Measurements from ENCODE around the gene CASP2. TPM values are rescaled to one million over a fixed set of nuclear protein-coding genes. Genes with fewer than 3 reads are reported as not detected.

Gene CASP2
- polyA plus RNA-seq, 2 donors, result 6.6 to 7.2 TPM

- no peak overlapping the region for H3K4me3 ChIP-seq (ENCODE audit: low read depth in 1 of 2, low read length in 2 of 2)
- H3K9me3 ChIP-seq (ENCODE audit: control insufficient read depth in 2 of 2, insufficient read depth in 1 of 2, low read depth in 1 of 2, low read length in 1 of 2), result peaks cover 0 to 3% of the 10 kb centered on the region in 2 donors
- no peak overlapping the region for H3K27ac ChIP-seq (ENCODE audit: low read depth in 2 of 2, low read length in 1 of 2)
- no peaks in the 10 kb centered on the region for H3K36me3 ChIP-seq (ENCODE audit: control insufficient read depth in 2 of 2, insufficient read depth in 2 of 2, low read length in 1 of 2)
- H3K4me1 ChIP-seq (ENCODE audit: control insufficient read depth in 2 of 2, insufficient read depth in 2 of 2, low read length in 1 of 2), result no peaks in the 10 kb centered on the region
- 71 to 87% methylated on average over 2 of the region's 2 CpGs for WGBS, 2 donors
- no peaks in the 10 kb centered on the region for H3K27me3 ChIP-seq (ENCODE audit: control insufficient read depth in 1 of 2, insufficient read depth in 2 of 2, low read length in 2 of 2)
Observed at GRCh38 chr7:143248761-143249354, 39.3 kb upstream of the CASP2 start.

GRCh38 chr7:143250199-143250598 is 38.0 kb upstream of the CASP2 start:
- Histone ChIP-seq H3K27me3 (ENCODE audit: control insufficient read depth in 1 of 2, insufficient read depth in 2 of 2, low read length in 2 of 2) (no peaks in the 10 kb centered on the region), H3K4me3 (ENCODE audit: low read depth in 1 of 2, low read length in 2 of 2) (no peak overlapping the region), H3K4me1 (ENCODE audit: control insufficient read depth in 2 of 2, insufficient read depth in 2 of 2, low read length in 1 of 2) (no peaks in the 10 kb centered on the region), H3K27ac (ENCODE audit: low read depth in 2 of 2, low read length in 1 of 2) (no peak overlapping the region), H3K9me3 (ENCODE audit: control insufficient read depth in 2 of 2, insufficient read depth in 1 of 2, low read depth in 1 of 2, low read length in 1 of 2) (peaks cover 0 to 3% of the 10 kb centered on the region in 2 donors), H3K36me3 (ENCODE audit: control insufficient read depth in 2 of 2, insufficient read depth in 2 of 2, low read length in 1 of 2) (no peaks in the 10 kb centered on the region)

- H3K4me3 ChIP-seq (ENCODE audit: low read depth in 1 of 2, low read length in 2 of 2), result no peak overlapping the region
Observed at GRCh38 chr7:143250822-143251221, 37.3 kb upstream of the CASP2 start.

GRCh38 chr7:143252006-143252405 is 36.1 kb upstream of the CASP2 start:
- Histone ChIP-seq H3K36me3 (ENCODE audit: control insufficient read depth in 2 of 2, insufficient read depth in 2 of 2, low read length in 1 of 2) (no peaks in the 10 kb centered on the region), H3K9me3 (ENCODE audit: control insufficient read depth in 2 of 2, insufficient read depth in 1 of 2, low read depth in 1 of 2, low read length in 1 of 2) (peaks cover 0 to 3% of the 10 kb centered on the region in 2 donors), H3K27ac (ENCODE audit: low read depth in 2 of 2, low read length in 1 of 2) (no peak overlapping the region), H3K27me3 (ENCODE audit: control insufficient read depth in 1 of 2, insufficient read depth in 2 of 2, low read length in 2 of 2) (no peaks in the 10 kb centered on the region), H3K4me1 (ENCODE audit: control insufficient read depth in 2 of 2, insufficient read depth in 2 of 2, low read length in 1 of 2) (no peaks in the 10 kb centered on the region), H3K4me3 (ENCODE audit: low read depth in 1 of 2, low read length in 2 of 2) (no peak overlapping the region)
- 83 to 93% methylated on average over 2 of the region's 2 CpGs for WGBS, 2 donors

More at GRCh38 chr7:143250822-143251221, 37.3 kb upstream of the CASP2 start:
- no peaks in the 10 kb centered on the region for H3K27me3 ChIP-seq (ENCODE audit: control insufficient read depth in 1 of 2, insufficient read depth in 2 of 2, low read length in 2 of 2)
- H3K9me3 ChIP-seq (ENCODE audit: control insufficient read depth in 2 of 2, insufficient read depth in 1 of 2, low read depth in 1 of 2, low read length in 1 of 2), result peaks cover 0 to 3% of the 10 kb centered on the region in 2 donors
- WGBS, 2 donors, result 83 to 87% methylated on average over 1 of the region's 1 CpG
- no peaks in the 10 kb centered on the region for H3K36me3 ChIP-seq (ENCODE audit: control insufficient read depth in 2 of 2, insufficient read depth in 2 of 2, low read length in 1 of 2)
- no peaks in the 10 kb centered on the region for H3K4me1 ChIP-seq (ENCODE audit: control insufficient read depth in 2 of 2, insufficient read depth in 2 of 2, low read length in 1 of 2)
- H3K27ac ChIP-seq (ENCODE audit: low read depth in 2 of 2, low read length in 1 of 2), result no peak overlapping the region

- no peak overlapping the region for H3K4me3 ChIP-seq (ENCODE audit: low read depth in 1 of 2, low read length in 2 of 2)
- peaks cover 0 to 3% of the 10 kb centered on the region in 2 donors for H3K9me3 ChIP-seq (ENCODE audit: control insufficient read depth in 2 of 2, insufficient read depth in 1 of 2, low read depth in 1 of 2, low read length in 1 of 2)
- H3K27me3 ChIP-seq (ENCODE audit: control insufficient read depth in 1 of 2, insufficient read depth in 2 of 2, low read length in 2 of 2), result no peaks in the 10 kb centered on the region
- H3K4me1 ChIP-seq (ENCODE audit: control insufficient read depth in 2 of 2, insufficient read depth in 2 of 2, low read length in 1 of 2), result no peaks in the 10 kb centered on the region
- H3K27ac ChIP-seq (ENCODE audit: low read depth in 2 of 2, low read length in 1 of 2), result no peak overlapping the region
- no peaks in the 10 kb centered on the region for H3K36me3 ChIP-seq (ENCODE audit: control insufficient read depth in 2 of 2, insufficient read depth in 2 of 2, low read length in 1 of 2)
- 78 to 79% methylated on average over 3 of the region's 3 CpGs for WGBS, 2 donors
Observed at GRCh38 chr7:143255564-143255963, 32.6 kb upstream of the CASP2 start.

DNA sequence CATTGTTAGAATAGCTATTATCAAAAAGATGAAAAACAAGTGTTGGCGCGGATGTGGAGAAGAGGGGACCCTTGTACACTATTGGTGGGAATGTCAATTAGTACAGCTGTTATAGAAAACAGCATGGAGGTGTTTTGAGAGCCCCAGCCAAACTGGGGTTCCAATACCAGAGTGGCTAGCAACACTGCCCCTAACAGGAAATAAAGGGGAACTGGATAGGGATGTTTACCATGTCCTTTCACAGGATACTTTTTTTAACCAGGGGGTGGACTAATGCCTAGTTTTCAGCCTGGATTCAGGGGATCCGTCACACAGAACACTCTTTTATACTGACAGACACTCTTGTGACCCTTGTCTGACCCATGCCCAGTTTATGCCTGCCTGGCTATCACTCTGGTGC is 31.8 kb upstream of the CASP2 start:
- Histone ChIP-seq H3K27ac (ENCODE audit: low read depth in 2 of 2, low read length in 1 of 2) (no peak overlapping the region), H3K36me3 (ENCODE audit: control insufficient read depth in 2 of 2, insufficient read depth in 2 of 2, low read length in 1 of 2) (no peaks in the 10 kb centered on the region), H3K4me1 (ENCODE audit: control insufficient read depth in 2 of 2, insufficient read depth in 2 of 2, low read length in 1 of 2) (no peaks in the 10 kb centered on the region), H3K9me3 (ENCODE audit: control insufficient read depth in 2 of 2, insufficient read depth in 1 of 2, low read depth in 1 of 2, low read length in 1 of 2) (peaks cover 0 to 3% of the 10 kb centered on the region in 2 donors), H3K27me3 (ENCODE audit: control insufficient read depth in 1 of 2, insufficient read depth in 2 of 2, low read length in 2 of 2) (no peaks in the 10 kb centered on the region), H3K4me3 (ENCODE audit: low read depth in 1 of 2, low read length in 2 of 2) (no peak overlapping the region)
- 89 to 90% methylated on average over 3 of the region's 3 CpGs for WGBS, 2 donors

GRCh38 chr7:143256932-143257331 is 31.2 kb upstream of the CASP2 start:
- Histone ChIP-seq H3K36me3 (ENCODE audit: control insufficient read depth in 2 of 2, insufficient read depth in 2 of 2, low read length in 1 of 2) (no peaks in the 10 kb centered on the region), H3K27ac (ENCODE audit: low read depth in 2 of 2, low read length in 1 of 2) (no peak overlapping the region), H3K27me3 (ENCODE audit: control insufficient read depth in 1 of 2, insufficient read depth in 2 of 2, low read length in 2 of 2) (no peaks in the 10 kb centered on the region), H3K4me3 (ENCODE audit: low read depth in 1 of 2, low read length in 2 of 2) (no peak overlapping the region), H3K9me3 (ENCODE audit: control insufficient read depth in 2 of 2, insufficient read depth in 1 of 2, low read depth in 1 of 2, low read length in 1 of 2) (peaks cover 0 to 3% of the 10 kb centered on the region in 2 donors), H3K4me1 (ENCODE audit: control insufficient read depth in 2 of 2, insufficient read depth in 2 of 2, low read length in 1 of 2) (no peaks in the 10 kb centered on the region)
- 81 to 87% methylated on average over 4 of the region's 4 CpGs for WGBS, 2 donors

GRCh38 chr7:143257501-143257900 is 30.6 kb upstream of the CASP2 start:
- H3K36me3 ChIP-seq (ENCODE audit: control insufficient read depth in 2 of 2, insufficient read depth in 2 of 2, low read length in 1 of 2), result no peaks in the 10 kb centered on the region
- no peaks in the 10 kb centered on the region for H3K27me3 ChIP-seq (ENCODE audit: control insufficient read depth in 1 of 2, insufficient read depth in 2 of 2, low read length in 2 of 2)
- no peak overlapping the region for H3K4me3 ChIP-seq (ENCODE audit: low read depth in 1 of 2, low read length in 2 of 2)
- WGBS, 2 donors, result 71 to 77% methylated on average over 5 of the region's 5 CpGs
- no peak overlapping the region for H3K27ac ChIP-seq (ENCODE audit: low read depth in 2 of 2, low read length in 1 of 2)
- H3K9me3 ChIP-seq (ENCODE audit: control insufficient read depth in 2 of 2, insufficient read depth in 1 of 2, low read depth in 1 of 2, low read length in 1 of 2), result peaks cover 0 to 3% of the 10 kb centered on the region in 2 donors
- no peaks in the 10 kb centered on the region for H3K4me1 ChIP-seq (ENCODE audit: control insufficient read depth in 2 of 2, insufficient read depth in 2 of 2, low read length in 1 of 2)

DNA sequence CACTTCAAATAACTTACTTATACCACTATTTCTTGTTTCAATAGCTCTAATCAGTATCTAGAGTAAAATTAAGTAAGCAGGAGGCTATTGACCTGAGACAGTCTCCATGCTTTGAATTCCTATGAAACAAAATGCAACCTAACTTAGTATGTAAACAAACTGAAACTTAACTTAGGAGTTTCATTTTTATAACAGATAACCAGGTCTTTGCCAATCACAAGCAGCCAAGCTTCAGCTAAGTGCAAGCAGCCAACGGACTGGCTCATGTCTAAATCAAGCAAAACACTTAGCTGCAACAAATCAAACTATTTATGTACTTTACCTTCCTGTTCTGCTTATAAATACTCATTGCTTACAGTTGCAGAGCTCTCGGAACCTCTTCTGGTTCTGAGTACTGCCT is 29.3 kb upstream of the CASP2 start:
- no peak overlapping the region for H3K27ac ChIP-seq (ENCODE audit: low read depth in 2 of 2, low read length in 1 of 2)
- no peaks in the 10 kb centered on the region for H3K36me3 ChIP-seq (ENCODE audit: control insufficient read depth in 2 of 2, insufficient read depth in 2 of 2, low read length in 1 of 2)
- no peaks in the 10 kb centered on the region for H3K4me1 ChIP-seq (ENCODE audit: control insufficient read depth in 2 of 2, insufficient read depth in 2 of 2, low read length in 1 of 2)
- no peaks in the 10 kb centered on the region for H3K27me3 ChIP-seq (ENCODE audit: control insufficient read depth in 1 of 2, insufficient read depth in 2 of 2, low read length in 2 of 2)
- 35 to 36% methylated on average over 2 of the region's 2 CpGs for WGBS, 2 donors
- no peaks in the 10 kb centered on the region for H3K9me3 ChIP-seq (ENCODE audit: control insufficient read depth in 2 of 2, insufficient read depth in 1 of 2, low read depth in 1 of 2, low read length in 1 of 2)
- no peak overlapping the region for H3K4me3 ChIP-seq (ENCODE audit: low read depth in 1 of 2, low read length in 2 of 2)

- Histone ChIP-seq H3K4me3 (ENCODE audit: low read depth in 1 of 2, low read length in 2 of 2) (no peak overlapping the region), H3K9me3 (ENCODE audit: control insufficient read depth in 2 of 2, insufficient read depth in 1 of 2, low read depth in 1 of 2, low read length in 1 of 2) (no peaks in the 10 kb centered on the region), H3K36me3 (ENCODE audit: control insufficient read depth in 2 of 2, insufficient read depth in 2 of 2, low read length in 1 of 2) (peaks cover 0 to under 1% of the 10 kb centered on the region in 2 donors), H3K27ac (ENCODE audit: low read depth in 2 of 2, low read length in 1 of 2) (no peak overlapping the region), H3K27me3 (ENCODE audit: control insufficient read depth in 1 of 2, insufficient read depth in 2 of 2, low read length in 2 of 2) (no peaks in the 10 kb centered on the region), H3K4me1 (ENCODE audit: control insufficient read depth in 2 of 2, insufficient read depth in 2 of 2, low read length in 1 of 2) (peaks cover 0 to 5% of the 10 kb centered on the region in 2 donors)
- WGBS, 2 donors, result 63 to 71% methylated on average over 2 of the region's 2 CpGs
Observed at GRCh38 chr7:143259765-143260164, 28.4 kb upstream of the CASP2 start.

Data from esophagus (tissue), 2 donors.